GM19025 (cell line): ENCODE data around the gene DLK2.
"Not testable (repeated sequence)": the region's sequence is repeated elsewhere in the genome, so short reads cannot be mapped to it uniquely, and the experiment has no call there.

ENCODE experiments used
- ATAC-seq: cut with Tn5 transposase; IDR thresholded peaks from one replicate; pipeline ENCODE4 v1.9.1; 2021; ENCODE audit warnings: mild to moderate bottlenecking, low read depth, moderate library complexity; ENCODE audit not compliant: unreplicated experiment

DLK2 gene, protein sequence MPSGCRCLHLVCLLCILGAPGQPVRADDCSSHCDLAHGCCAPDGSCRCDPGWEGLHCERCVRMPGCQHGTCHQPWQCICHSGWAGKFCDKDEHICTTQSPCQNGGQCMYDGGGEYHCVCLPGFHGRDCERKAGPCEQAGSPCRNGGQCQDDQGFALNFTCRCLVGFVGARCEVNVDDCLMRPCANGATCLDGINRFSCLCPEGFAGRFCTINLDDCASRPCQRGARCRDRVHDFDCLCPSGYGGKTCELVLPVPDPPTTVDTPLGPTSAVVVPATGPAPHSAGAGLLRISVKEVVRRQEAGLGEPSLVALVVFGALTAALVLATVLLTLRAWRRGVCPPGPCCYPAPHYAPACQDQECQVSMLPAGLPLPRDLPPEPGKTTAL

DNA sequence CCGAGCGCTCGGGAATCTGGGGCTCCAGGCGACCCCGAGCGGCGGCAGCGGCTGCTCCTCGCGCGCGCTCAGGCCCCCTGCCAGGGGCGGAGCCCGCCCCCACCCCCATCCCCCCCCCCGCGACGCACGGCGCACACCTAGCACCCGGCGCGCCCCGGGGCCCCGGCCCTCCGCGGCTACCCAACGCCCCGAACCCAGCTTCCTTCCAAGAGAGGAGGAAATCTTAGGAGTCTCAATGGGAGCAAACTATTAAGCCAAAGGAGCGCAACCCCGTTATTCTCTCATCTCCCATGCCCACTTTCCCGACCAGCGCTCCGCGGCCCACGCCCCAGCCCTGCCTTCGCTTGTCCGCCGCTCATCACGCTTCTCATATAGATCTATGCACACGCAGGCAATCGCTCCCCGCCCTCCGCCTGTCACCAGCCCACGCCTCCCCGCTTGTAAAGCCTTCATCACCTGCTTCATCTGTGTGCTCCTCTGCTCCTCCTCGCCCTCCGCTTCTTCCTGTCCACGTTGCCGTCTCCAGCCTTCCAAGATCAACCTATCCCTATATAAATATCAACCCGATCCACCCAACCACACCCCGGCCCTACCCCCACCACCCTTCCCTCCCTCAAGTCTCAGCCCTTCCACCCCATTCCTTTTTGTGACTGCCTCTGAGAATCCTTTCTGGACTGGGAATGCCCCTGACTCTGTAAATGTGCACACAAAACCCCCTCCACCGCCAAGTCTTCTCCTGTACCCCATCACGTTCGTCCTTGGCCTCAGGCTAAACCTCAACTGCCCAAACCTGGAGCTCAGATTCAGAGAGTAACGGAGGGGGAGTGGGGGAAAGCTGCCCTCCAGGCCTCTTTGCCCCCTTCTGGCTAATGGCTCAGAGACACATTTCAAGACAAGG, at the start of gene DLK2:
Gene DLK2 (minus strand): TSS at position 18 of the 898 bp plus-strand sequence. CDS start 723 bp downstream, outside the sequence.
- ATAC-seq: no peak

DNA sequence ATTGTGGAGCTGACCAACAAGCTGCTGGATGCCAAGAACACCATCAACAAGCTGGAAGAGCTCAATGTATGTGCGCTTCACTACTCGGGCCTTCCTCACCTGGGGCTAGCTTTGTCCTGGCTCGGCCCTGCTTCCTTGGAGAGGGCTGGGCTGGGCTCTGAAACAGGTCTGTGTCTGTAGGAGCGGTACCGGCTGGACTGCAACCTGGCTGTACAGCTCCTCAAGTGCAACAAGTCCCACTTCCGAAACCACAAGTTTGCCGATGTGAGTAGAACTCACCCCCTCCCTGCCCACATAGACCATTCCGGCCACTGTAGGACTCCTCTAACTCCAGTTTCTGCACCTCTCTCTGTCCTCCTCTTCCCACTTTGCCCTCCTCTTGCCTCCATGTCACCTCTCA, 48.1 kb upstream of the DLK2 start:
- ATAC-seq: no peak

DNA sequence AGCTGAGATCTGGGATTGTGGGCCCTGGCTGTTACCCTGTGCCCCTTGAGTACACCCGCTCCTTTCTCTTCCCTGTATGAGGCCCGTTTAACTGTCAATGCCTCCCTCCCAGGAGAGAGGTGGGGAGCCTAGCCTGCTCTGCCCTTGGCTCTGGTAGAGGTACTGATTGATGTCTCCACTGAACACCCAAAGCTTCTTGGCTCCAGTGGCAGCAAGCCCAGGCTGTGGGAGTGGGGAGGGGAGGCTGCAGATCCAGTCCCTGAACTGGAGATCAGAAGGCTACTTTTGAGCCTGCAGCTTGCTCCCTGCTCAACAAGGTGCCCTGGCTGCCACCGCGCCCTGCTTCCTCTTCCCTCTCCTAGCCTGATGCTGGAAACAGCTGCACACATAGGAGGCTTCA, 47.3 kb upstream of the DLK2 start:
- ATAC-seq: no peak

DNA sequence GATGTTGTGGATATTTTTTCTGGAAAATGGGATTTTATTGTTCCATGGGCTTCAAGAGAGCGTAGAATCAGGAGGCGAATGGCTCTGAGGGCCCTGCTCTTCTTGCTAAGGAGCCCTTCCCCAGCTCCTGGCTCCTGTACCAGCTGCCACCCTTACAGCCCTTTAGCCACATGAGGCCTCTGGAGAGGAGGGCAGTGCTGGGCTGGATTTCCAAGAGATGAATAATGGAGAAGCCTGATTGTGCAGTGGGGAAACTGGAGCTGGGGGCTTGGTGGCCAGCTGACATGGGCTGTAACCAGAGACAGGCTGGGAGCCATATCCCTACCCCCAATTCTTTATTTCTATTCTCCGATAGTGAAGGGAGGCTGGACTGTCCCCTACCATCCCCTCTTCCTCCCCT, 45.6 kb upstream of the DLK2 start:
- no peak for ATAC-seq

DNA sequence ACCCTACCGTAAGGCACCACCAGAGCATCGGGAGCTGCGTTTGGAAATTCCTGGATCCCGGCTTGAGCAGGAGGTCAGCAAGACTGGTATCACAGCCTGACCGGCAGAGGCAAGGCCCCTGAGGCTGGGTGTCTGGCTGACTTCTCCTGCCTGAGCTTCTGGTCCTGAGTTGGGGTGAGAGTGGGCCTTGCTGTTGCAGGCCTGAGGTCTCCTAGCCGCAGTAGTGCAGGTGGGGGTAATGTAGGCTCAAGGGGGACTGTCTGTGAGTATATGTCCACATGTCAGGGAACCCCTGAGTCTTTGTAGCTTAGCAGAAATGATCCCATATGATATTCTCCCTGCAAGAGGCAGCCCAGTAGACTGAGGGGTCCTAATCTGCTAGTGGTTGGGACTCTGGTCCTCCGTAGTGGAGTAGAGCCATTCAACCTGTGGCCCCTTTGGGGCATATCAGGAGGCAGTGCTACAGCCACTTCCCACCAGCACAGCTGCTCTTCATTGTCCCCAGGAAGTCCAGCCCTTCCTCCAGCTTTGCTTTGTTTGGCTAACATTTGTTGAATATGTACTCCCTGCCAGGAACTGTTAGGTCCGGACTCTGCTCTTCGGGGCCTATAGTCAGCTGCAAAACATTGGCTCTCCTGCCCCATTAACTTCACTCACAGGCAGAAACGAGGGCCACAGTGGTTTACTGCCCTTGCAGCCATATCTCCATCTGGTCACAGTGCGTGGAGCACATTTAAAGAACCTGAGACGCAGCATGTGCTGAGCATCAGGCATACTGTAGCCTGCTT, 43.9 kb upstream of the DLK2 start:
- no peak for ATAC-seq

DNA sequence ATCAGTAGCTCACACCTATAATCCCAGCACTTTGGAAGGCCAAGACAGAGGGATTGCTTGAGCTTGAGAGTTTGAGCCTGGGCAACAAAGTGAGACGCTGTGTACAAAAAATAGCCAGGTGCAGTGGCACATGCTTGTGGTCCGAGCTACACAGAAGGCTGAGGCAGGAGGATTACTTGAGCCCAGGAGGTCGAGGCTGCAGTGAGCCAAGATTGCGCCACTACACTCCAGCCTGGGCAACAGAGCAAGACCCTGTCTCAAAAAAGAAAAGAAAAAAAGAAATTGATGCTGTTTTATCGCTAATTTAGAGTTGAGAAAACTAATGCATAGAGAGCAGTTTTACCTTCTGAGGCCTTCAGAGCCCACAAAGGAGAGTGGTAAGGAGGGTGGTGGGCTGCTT, 42.9 kb upstream of the DLK2 start:
- not testable (repeated sequence) for ATAC-seq

DNA sequence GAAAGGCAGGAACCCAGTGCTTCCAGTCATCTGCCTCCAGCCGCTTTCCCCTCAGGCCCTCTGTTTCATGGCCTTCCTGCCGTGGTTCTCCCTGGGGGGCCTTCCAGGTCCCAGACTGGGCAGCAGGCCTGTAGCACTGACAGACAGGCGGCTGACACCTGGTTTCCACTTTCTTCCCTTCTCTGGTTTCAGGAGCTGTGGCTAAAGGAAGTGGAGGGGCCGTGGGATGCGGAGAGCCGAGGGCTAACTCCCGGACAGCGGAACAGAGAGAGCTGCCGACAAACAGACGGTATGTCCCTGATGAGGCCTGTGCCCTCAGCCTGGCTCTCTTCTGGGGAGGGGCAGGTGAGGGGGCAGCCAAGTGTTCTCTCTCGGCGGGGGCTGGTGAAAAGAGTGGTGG, 42.3 kb upstream of the DLK2 start:
- no peak for ATAC-seq

DNA sequence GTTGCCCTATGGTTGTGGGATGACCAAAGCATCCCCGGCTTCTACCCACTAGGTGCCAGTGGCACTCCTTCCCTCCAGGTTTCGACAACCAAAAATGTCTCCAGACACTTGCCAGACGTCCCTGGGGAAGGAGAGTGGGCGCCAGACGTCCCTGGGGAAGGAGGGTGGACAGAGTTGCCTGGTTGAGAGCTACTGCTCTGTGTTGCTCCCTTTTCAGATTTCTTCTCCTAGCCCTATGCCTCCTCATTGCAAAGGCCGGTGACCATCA, 41.7 kb upstream of the DLK2 start:
- no peak for ATAC-seq

DNA sequence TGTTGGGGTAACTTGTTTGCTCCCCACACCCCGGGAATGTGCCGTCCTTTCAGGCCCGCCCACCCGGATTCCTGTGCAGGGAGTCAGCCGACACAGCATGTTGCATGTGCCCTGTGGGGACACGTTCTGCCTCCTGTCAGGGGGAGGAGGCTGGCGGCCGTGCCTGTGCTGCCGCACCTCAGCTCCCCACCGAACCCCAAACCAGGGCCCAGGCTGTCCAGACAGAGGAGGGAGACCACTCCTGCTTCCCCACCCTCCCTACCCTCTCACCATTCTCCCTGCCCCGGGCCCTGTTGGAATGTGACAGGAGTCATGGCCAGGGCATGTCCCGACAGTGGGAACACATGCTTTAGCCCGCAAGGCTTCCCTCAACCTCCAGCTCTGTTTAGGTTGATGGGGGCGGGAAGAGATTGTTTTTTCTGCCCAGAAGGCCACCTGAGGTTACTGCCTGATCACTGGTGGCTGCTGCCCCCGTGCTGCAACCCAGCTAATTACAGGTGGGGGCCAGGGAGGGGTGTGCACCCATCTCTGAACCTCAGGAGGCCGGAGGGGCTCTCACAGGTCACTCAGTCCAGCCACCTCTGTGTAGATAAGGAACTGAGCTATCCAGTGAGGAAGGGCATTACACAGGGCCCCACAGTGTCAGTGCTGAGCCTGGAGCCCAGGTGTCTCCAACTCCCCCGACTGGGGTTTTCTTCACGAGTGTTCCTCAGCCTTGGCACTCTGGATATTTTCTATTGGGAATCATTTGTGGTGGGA, 41.2 kb upstream of the DLK2 start:
- no peak for ATAC-seq

DNA sequence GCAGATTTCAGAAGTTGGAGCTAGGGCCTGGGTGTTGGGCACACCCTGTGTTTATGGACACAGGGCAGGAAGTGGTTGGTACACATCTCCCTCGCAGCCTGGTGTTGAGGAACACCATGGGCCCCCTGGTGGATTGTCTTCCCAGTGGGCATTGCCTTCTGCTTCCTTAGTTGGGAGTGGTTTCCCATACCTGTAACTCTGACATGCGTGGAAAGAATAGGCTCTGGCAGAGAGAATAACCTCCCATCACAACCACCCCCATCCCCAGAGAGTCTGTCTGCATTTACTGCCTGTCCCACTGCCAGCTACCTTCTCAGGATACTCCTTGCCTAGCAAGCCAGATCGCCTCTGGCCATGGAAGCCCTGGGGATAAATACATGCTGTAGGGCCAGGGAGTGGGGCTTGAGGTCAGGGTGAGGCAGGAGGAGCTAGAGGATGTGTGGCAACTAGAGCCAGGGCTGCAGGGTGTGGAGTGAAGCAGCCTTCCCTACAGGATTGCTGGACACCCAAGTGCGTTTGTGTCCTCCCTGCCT, 40.1 kb upstream of the DLK2 start:
- ATAC-seq: no peak

DNA sequence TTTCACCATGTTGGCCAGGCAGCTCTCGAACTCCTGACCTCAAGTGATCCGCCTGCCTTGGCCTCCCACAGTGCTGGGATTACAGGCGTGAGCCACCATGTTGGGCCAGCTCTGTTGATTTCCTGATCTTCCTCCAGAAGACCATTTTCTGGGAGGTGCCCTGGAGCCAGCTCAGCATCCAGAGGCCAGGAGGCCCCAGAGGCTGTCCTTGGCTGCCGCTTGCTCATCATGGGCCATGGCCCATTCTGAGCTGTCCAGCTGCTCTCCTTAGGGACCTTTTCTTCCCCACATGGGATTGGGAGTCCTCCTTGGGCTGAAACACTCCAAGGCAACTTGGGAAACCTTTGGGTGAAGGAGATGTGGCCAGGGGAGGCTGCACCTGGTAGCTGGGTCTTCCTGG, 39.4 kb upstream of the DLK2 start:
- no peak for ATAC-seq

DNA sequence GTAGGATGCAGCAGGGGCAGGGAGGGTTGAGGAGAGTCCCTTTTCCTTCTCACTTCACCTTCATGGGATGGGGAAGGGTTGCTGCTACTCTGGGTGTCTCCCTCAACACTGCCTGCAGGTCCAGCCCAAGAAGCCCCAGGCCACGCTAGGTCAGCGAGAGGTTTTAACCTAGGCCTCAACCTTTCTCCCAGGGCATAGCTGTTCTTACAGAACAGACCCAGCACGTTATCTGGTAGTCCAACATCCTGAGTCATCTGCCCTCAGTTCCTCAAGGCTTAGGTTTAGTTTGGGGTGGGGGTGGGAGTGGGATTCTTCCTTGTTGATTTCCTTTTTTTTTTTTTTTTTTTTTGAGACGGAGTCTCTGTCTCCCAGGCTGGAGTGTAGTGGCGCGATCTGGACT, 39.0 kb upstream of the DLK2 start:
- no peak for ATAC-seq

DNA sequence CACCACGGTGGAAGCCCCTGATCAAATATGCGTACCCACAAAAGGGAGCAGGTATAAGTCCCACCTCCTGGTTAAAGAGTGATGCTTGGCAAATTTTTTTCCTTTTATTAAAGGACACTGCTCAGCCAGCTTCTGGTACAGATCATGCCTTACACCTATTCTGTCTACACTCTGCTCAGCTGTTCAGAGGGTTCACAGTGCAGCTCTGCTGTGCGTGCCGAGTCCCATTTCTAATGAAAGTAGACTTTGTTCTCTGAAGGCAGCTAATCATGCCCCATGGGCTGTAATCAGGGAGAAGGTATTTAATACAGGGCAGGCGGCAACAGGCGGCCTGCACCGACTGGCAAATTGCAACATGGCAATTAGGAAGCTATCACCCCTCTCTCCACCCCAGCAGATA, 38.5 kb upstream of the DLK2 start:
- ATAC-seq: no peak

DNA sequence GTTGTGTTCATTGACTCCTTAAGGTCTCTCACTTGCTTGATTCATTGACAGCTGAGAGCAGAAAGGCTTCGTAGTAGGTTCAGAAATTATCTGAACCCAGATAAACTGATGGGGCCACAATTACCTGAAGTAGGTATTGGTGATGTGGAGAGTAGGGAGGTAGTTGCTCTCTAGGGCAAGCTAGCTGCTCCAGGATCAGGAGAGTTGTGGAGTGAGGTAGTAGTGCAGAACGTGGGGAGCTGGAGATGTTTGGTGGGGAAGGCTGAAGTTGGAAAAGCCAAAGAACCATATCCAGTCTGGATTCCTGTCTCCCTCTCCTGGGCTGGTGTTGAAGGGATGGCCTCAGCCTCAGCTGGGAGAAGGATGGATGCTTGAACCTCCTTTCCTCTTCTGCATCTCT, 37.9 kb upstream of the DLK2 start:
- ATAC-seq: no peak

DNA sequence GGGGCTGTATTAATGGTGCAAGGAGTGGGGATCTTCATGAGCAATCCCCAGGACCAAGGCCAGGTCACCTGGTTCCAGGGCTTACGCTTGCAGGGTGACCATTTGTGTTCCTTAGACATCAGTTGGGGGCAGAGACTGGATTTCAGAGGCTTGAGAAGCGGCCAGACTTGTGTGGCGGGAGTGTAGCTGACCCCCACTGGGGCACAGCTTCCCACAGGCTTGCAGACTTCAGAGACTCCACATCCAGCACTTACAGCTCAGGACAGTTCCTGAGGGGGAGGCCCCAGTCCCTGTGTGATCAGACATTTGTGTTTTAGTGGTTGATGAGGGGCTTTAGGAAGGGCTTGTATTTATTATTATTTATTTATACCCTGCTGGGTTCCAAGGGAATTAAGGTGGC, 37.3 kb upstream of the DLK2 start:
- ATAC-seq: no peak

DNA sequence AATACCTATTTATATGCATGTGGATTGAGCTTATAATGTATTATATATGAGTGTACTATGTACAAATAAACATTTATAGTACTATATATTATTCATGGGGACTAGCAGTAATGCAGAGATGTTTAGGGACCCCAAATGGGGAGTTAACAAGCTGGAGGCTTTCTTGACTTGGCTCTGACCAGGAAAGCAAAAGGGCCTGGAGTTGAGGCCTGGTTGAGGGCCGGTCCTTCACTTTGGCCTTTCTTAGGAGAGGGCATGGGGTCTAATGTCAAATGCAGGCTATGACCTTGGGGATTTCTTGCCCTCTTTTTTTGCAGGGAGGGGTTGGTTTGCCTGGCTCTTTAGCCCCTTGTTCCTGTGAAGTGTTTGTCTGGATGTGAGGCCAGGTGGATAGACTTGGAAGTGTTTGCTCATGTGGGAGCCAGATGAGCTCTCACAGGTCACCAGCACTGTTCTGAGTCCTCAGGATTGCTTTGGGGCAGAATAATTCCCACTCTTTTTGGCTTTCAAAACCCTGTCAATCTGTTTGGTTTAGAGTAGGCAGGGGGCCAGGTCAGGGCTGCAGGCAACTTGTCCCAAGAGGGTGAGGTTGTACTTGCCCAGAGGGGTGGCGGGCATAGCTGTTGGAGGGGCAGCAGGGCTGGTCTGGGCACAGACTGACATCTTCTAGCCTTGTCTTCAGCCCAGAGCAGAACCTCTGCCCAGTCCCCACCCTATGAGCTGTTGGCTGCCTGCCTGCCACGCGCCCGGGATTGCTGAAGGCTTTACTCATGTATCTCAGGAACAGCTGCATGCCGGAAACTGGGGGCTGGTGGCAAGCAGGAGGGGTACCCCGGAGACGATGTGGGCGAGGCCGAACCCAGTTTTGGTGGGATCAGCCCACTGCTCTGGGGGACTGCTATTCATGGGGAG, 36.7 kb upstream of the DLK2 start:
- ATAC-seq: no peak

DNA sequence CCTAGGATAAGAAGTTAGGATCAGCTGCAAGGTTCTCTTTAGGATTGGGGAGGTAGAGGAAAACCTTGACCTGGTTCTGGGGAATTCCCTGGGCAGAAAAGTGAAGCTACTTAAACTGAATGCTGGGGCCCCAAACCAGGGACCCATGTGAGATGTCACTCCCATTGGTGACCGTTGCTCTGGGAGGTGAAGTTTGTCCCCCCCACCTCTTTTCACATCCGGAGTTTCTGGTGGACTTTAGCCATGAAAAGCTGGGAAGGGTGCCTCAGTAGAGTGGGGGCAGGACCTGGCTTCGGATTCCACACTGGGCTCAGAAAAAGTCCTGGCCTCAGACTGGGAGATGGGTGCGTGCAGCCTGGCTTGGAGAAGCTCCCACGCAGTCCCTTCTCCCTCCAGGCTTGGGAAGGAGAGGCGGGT, 35.2 kb upstream of the DLK2 start:
- no peak for ATAC-seq

DNA sequence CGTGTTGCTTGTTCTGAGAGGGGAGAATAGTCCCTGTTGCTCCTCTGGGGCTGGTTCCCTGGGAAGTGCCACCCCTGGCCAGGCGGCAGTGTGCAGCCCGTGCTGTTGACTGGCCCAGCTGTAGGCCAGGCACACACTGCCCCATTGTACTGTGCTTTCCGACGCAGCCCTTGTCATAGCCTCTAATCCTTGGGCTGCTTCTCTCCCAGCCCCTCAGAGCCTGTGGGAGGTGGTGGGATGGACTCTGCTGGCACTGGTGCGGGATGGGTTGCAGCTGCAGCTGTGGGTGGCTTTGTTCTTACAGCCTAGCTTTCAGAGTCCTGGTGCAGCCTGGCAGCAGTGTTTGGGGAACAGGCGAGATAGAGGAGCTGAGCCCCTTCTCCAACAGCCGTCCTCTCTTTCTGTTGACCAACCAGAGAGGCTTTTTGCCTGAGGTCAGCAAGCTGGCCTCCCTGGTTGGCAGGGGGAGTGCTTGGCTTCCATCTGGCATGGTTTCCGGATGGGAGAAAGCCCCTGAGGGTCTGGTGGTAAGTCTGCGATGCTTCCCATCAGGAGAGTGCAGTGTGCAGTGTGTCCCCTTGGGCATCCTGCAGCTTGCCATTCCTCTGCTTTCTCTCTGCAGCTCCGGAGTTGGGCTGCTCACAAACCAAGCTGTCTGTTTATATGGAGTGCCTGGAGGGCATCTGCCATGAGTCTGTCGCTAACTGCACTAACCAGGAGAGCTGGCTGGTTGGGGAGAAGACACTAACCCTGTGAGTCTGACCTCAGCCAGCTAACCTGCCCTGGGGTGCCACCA, 34.1 kb upstream of the DLK2 start:
- ATAC-seq: no peak
